Measurements from ENCODE around the gene ANK2.

DNA sequence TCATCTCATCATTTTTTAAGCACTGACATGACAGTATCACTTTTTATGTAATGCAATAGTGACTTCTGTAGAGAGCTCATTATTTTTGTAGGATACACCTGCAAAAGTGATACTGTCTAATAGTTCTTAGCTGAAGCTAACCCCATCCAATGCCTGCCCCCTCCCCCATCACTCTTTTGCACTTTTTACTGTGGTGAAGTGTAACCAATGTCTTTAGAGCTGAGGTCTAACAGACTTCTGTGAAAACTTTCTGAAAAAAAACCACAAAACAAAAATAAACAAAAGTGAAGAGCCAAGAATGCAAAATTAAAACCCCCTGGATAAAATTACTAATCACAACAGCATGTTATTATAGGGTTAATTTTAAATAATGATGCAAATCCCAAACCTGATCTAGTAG lies 301.1 kb downstream of the ANK2 start:
- TF ChIP-seq CTCF (IDR thresholded peaks at IDR 0.05; ENCODE audit: insufficient read depth, low read depth, low read length) (no peak), EZH2 (IDR thresholded peaks at IDR 0.05; ENCODE audit: insufficient read depth, low read length) (no peak)

Measured in astrocyte (in vitro differentiated cells and primary cell).